ENCODE data around the gene SYTL1.

SYTL1 gene

DNA sequence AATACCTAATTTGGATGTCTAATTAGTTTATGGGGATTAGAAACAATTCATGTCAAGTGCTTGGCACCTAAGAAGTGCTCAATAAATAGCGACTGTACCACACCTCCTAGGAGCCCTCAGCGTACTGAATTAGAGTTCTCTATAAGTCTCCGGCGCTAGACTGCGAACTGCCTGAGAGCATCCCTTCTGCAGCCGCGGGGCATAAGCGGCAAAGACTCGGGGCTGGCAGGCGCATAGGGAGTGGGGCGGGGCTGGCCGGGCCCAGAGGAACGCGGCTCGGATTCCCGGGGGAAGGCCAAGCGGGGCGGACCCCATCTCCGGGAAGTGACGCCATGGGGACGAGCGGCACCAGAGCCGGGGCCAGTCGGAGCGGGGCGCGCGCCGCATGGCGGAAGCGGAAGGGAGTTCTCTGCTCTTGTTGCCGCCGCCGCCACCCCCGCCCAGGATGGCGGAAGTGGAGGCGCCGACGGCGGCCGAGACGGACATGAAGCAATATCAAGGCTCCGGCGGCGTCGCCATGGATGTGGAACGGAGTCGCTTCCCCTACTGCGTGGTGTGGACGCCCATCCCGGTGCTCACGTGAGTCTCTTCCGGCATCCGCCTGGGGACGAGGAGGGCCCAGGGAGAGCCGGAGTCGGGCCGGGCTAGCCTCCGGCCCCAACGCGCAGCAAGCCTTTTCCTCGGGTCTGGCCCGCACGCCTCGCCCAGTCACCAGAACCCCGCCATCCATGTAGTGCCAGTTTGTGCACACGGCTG, 19.8 kb upstream of the SYTL1 start, which contains the start of gene TMEM222:
TMEM222 (plus strand) TSS at position 351 of the 756 bp plus-strand sequence; CDS start at position 386, 35 bp downstream.
- DNase-seq (ENCODE audit: low read depth): peak; percentile 94

DNA sequence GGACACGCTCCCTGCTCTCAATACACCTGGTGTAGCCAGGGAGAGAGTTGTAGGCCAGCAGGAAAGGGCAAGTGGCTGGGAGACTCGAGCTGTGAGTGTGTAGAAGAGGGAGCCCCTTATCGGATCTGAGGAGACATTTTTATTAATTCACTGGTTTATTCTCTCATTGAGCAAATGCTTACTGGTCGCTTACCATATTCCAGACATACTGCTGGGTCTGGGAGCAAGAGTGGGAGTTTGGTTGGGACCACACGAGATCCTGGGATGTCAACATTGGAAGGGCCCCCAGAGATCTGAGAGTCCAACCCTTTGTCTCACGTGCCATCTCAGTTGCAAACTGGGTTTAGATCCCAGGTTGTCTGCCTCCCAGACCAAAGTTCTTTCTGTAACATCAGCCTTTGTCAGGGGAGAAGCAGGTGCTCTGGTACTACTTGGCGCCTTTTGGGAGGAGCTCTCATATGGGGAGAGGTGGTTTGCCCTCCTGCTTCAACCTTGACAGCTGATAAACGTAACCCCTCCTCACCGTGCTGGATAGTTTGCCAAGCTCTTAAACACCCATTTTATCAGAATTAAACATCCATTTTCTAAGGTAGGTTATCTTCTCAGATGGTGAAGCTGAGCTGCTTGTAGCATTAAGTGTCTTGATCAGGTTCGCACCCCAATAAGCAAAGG, 19.1 kb upstream of the SYTL1 start:
- no peak for DNase-seq (ENCODE audit: low read depth)

- DNase-seq (ENCODE audit: low read depth): no peak
Observed at GRCh38 chr1:27325286-27325685, 16.5 kb upstream of the SYTL1 start.

- DNase-seq (ENCODE audit: low read depth): no peak
Observed at GRCh38 chr1:27327964-27328363, 13.9 kb upstream of the SYTL1 start.

DNA sequence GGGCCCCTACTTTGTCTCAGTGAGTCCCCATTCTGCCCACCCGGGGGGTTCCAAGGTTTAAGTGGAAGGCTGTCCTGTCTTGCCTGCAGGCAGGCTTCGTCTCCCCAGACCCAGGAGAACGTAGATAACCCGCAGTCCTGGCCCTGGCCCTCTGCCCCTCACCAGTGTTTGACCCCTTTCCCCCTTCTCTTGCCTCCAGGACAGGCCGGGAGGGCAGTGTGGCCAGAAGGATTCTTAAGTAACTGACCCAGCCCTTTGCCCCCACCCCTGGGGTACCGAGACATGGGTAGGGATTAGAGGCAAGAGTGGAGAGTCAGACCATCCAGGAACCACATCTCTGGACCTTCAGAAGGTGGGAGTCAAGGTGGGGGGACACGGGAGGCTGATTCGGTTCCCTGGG, 11.0 kb upstream of the SYTL1 start:
- DNase-seq (ENCODE audit: low read depth): no peak

- no peak for DNase-seq (ENCODE audit: low read depth)
Observed at GRCh38 chr1:27331426-27331825, 10.4 kb upstream of the SYTL1 start.

GRCh38 chr1:27331922-27332321, 9.9 kb upstream of the SYTL1 start:
- DNase-seq (ENCODE audit: low read depth): no peak

DNA sequence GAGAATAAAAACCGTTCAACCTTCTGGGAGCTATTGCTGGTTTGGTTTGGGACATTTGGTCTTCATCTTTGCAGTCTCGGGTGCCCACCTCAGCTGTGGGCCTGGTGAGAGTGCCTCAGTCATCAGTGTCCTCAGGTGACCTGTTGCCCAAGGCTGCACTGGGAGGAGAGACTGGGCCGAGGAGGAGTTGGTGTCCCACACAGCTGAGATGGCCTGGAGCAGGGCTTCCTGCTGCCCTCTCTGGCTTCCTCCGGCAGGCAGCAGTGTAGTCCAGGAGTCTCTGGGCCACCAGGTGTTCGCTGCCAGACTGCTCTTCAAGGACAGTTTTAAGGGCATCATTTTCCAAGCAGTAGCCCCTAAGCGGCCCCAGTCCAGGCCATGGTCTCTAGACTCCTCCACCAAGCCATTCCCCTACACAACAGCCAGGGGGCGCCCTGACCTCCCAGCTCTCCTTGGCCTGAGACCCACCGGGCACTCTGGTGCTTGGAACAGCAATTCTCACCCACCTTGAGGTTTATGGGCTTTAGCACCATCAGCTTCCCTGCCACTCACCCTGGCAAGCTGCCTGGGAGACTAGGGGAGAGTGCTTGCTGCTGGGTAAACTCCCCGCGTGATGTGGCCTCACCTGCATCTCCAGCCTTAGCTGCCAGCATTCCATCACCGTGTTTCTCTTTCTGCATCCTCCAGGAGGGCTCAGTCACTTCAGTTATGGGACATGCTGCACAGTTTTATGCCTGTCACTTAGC, 9.1 kb upstream of the SYTL1 start:
- no peak for DNase-seq (ENCODE audit: low read depth)

DNA sequence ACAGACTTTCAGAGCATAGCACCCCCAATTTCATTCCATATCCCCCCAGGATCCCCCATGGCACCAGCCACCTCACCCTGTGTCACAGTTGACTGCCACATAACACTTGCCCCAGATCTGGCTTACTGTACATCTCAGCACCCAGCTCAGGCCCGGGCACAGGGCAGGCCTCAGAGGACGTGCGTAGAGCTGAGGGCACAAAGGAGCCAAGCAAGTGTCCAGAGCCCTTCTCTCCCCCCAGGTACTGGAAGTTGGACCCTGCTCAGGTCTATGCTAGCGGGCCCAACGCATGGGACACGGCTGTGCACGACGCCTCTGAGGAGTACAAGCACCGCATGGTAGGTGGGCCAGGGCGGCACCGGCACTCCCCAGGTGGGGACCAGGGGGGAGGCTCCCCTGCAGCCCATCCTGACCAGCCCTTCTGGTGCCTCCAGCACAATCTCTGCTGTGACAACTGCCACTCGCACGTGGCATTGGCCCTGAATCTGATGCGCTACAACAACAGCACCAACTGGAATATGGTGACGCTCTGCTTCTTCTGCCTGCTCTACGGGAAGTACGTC, 8.0 kb upstream of the SYTL1 start:
- no peak for DNase-seq (ENCODE audit: low read depth)

GRCh38 chr1:27335506-27336422, 6.1 kb upstream of the SYTL1 start:
- no peak for DNase-seq (ENCODE audit: low read depth)

- DNase-seq (ENCODE audit: low read depth): no peak
Observed at GRCh38 chr1:27336756-27337155, 5.1 kb upstream of the SYTL1 start.

- no peak for DNase-seq (ENCODE audit: low read depth)
Observed at GRCh38 chr1:27338751-27339150, 3.1 kb upstream of the SYTL1 start.

DNA sequence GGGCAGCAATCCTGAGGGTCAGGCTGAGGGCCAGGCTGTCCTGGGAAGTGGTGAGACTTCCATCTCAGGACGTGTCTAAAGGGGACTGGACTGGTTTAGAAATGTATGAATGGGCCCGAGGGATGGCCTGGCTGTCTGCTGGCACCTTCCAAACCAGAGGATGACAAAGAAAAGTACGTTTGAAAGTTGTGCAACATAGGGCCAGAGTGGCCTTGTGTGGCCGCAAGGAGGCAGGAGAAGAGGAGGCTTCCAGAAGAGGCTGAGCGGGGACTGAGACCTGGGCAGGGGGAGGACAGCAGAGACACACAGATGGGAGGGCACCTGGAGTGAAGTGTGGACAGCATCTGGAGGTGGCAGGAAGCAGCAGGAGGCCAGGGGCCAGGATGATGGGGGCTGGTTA, 2.6 kb upstream of the SYTL1 start:
- no peak for DNase-seq (ENCODE audit: low read depth)

- DNase-seq (ENCODE audit: low read depth): no peak
Observed at GRCh38 chr1:27342391-27342777, 562 bp downstream of the SYTL1 start.

DNA sequence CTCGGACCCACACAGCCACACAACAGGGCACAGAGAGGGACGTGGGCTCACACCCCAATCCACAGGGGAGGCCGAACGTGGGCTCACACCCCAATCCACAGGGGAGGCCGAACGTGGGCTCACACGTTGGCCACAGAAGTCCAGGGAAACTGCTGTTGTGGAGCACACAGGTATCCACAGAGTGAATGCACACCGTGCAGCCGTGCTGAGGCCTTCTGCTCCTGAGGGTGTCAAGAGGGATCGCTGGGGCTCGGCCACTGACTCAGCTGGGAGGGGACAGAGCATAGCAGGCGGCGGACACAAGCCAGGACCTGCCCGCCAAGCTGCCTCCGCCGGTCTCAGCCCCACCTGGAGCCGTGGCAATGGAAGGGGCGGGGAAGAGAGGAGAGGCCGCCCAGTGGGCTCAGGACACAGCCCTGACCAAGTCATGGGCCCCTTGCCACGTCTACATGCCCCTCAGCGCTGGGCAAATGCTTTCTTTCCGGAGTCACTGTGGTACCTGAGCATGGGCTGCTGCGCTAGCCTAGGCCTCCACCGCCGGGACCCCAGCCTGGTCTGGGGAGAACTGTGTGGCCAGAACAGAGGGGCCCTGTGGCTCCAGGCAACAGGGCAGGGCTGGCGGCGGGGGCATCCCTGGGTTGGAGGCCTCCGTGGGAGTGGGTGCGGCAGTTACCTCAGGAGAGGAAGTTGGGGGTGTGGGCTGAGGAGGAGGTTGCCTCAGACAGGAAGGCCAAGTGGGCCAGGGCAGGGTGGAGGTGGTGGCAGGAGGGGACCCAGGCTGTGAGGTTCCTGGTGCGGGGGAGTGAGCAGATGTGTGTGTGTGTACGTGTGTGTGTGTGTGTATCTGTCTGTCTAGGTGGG, 1.2 kb downstream of the SYTL1 start:
- DNase-seq (ENCODE audit: low read depth): no peak

DNA sequence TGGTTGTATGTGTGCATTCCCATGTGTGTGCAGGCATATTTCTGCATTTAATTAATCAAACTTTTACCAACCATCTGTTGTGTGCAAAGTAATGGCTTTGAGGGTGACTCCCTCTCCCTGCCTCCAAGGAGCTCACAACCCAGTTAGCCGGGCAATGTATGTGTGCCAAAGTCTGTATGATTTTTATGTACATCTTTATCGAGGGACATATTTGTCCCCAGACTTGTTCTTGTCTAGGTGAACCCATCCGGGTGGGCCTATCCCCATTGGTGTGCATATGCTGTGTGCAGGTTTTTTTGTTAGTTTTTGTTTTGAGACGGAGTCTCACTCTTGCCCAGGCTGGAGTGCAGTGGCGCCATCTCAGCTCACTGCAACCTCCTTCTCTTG, 1.8 kb downstream of the SYTL1 start:
- no peak for DNase-seq (ENCODE audit: low read depth)

- DNase-seq (ENCODE audit: low read depth): no peak
Observed at GRCh38 chr1:27345272-27345671, 3.5 kb downstream of the SYTL1 start.

- no peak for DNase-seq (ENCODE audit: low read depth)
Observed at GRCh38 chr1:27346357-27346756, 4.5 kb downstream of the SYTL1 start.

DNA sequence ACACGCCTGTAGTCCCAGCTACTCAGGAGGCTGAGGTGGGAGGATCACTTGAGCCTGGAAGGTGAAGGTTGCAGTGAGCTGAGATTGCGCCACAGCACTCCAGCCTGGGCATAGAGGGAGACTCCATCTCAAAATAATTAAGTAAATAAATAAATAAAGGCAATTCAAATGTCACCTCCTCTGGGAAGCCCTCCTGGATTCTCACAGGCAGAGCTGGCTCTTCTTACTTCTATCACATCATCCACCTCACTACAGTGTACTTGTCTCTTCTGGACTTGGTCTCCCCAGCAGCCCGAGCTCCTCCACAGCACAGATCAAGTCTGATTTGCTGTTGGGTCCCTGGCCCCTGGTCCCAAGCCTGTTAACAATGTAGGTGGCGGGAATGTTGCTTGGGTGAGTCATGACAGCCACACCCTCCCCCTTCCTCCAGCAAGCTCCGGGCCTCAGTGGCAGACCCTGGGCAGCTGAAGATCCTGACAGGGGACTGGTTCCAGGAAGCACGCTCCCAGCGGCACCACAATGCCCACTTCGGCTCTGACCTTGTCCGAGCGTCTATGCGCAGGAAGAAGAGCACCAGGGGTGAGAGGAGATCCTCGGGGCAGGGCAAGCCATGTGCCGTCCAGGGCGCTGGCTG, 5.3 kb downstream of the SYTL1 start:
- DNase-seq (ENCODE audit: low read depth): no peak
